HCT116 (cell line): ENCODE data around the gene CTNND2. TPM values are rescaled to one million over a fixed set of nuclear protein-coding genes. Genes with fewer than 3 reads are reported as not detected.

Experiments
- ATAC-seq: fragments of 200-7000 bp; cut with Tn5 transposase; 2 replicates; pipeline ENCODE4 v1.9.1; 2020; ENCODE audit warnings: mild to moderate bottlenecking, moderate library complexity
- BruUV-seq: library from RNA; stranded (reverse); fragments of 400-500 nt; replicated peaks from 2 replicates; lab custom pipeline; 2021; lab: Mats Ljungman, UMichigan
- CTCF ChIA-PET: fragments of 300-600 bp; sonication (Branson Sonifier 250); formaldehyde crosslinking; loops from one replicate; lab custom pipeline; 2021; ENCODE audit warnings: antibody characterized with exemption; lab: Charles Lee
- POLR2A ChIA-PET: fragments of 300-600, 350-600 bp; sonication (Branson Sonifier 250); formaldehyde crosslinking; loops from one replicate; lab custom pipeline; 2021; ENCODE audit warnings: antibody characterized with exemption; lab: Charles Lee
- RAD21 ChIA-PET, 2 experiments: fragments of 300-600 bp; sonication (Branson Sonifier 250); formaldehyde crosslinking; loops; one replicate each; lab custom pipeline; 2023; ENCODE audit warnings: low total read pairs in 2 of 2; ENCODE audit not compliant: uncharacterized antibody in 2 of 2, unreplicated experiment in 2 of 2, low non-redundant PET in 1 of 2; lab: Charles Lee
- DNase-seq: peaks from one replicate; pipeline ENCODE4 v3.0.0-alpha.2; 2010; ENCODE audit warnings: low read depth, low spot score
- H2AFZ ChIP-seq: fragments of 200-600 bp; shearing (Covaris generic), sonication (generic); 2 replicates; pipeline ENCODE4 v1.6.1; 2017; ENCODE audit warnings: low read depth, mixed run types, mixed read lengths, antibody characterized with exemption, low read length; ENCODE audit not compliant: poor library complexity, severe bottlenecking
- H3K27ac ChIP-seq: 2 replicates; pipeline ENCODE4 v1.5.1; 2012; ENCODE audit warnings: low read depth, low read length
- H3K27me3 ChIP-seq: fragments of 200-600 bp; sonication (generic); 2 replicates; pipeline ENCODE4 v1.6.1; 2016; ENCODE audit warnings: mixed run types, low read length, mixed read lengths; ENCODE audit not compliant: insufficient read depth
- H3K36me3 ChIP-seq, 2 experiments: fragments of 200-500 bp in 1 of 2; fragments of 200-600 bp in 1 of 2; sonication (Bioruptor generic) in 1 of 2; sonication (generic) in 1 of 2; 2 replicates each; pipeline versions ENCODE4 v1.5.1 to v1.6.1; 2014 to 2016; ENCODE audit warnings: low read length in 2 of 2, inconsistent platforms in 1 of 2, mixed read lengths in 1 of 2, mixed run types in 1 of 2; ENCODE audit not compliant: insufficient read depth in 2 of 2, control insufficient read depth in 1 of 2
- H3K4me1 ChIP-seq, 2 experiments: fragments of 200-600 bp in 1 of 2; sonication (generic) in 1 of 2; 2 replicates each; pipeline versions ENCODE4 v1.5.1 to v1.6.1; 2012 to 2017; ENCODE audit warnings: low read length in 2 of 2, inconsistent platforms in 1 of 2, mild to moderate bottlenecking in 1 of 2, mixed read lengths in 1 of 2, mixed run types in 1 of 2, moderate library complexity in 1 of 2; ENCODE audit not compliant: insufficient read depth in 2 of 2, control insufficient read depth in 1 of 2
- H3K4me2 ChIP-seq: fragments of 200-600 bp; sonication (generic); 2 replicates; pipeline ENCODE4 v1.6.1; 2017; ENCODE audit warnings: mixed run types, low read length, mixed read lengths
- H3K4me3 ChIP-seq, 2 experiments: fragments of 200-600 bp in 1 of 2; sonication (generic) in 1 of 2; replicated peaks in 1 of 2; 2 replicates each; pipeline ENCODE4 v1.5.1; 2011 to 2016; ENCODE audit warnings: low read length in 2 of 2, control low read depth in 1 of 2, low read depth in 1 of 2, mild to moderate bottlenecking in 1 of 2, mixed read lengths in 1 of 2, mixed run types in 1 of 2
- H3K79me2 ChIP-seq: fragments of 200-600 bp; sonication (generic); 2 replicates; pipeline ENCODE4 v1.6.1; 2017; ENCODE audit warnings: mild to moderate bottlenecking, mixed run types, low read length, moderate library complexity, mixed read lengths; ENCODE audit not compliant: insufficient read depth
- H3K9ac ChIP-seq: fragments of 200-600 bp; sonication (generic); 2 replicates; pipeline ENCODE4 v1.6.1; 2016; ENCODE audit warnings: low read length, mixed read lengths
- H3K9me2 ChIP-seq: fragments of 200-600 bp; sonication (generic), shearing (Covaris generic); 2 replicates; pipeline ENCODE4 v1.6.1; 2017; ENCODE audit warnings: mixed run types, mild to moderate bottlenecking, moderate library complexity; ENCODE audit not compliant: insufficient read depth
- H3K9me3 ChIP-seq, 2 experiments: fragments of 200-500 bp in 1 of 2; fragments of 200-600 bp in 1 of 2; sonication (Bioruptor generic) in 1 of 2; sonication (generic) in 1 of 2; 2 replicates each; pipeline ENCODE4 v1.6.1; 2014 to 2017; ENCODE audit warnings: low read length in 2 of 2, mixed read lengths in 2 of 2, inconsistent platforms in 1 of 2, low read depth in 1 of 2, mild to moderate bottlenecking in 1 of 2, mixed run types in 1 of 2, moderate library complexity in 1 of 2; ENCODE audit not compliant: control insufficient read depth in 1 of 2, insufficient read depth in 1 of 2
- H4K20me1 ChIP-seq: fragments of 200-600 bp; sonication (generic), shearing (Covaris generic); 2 replicates; pipeline ENCODE4 v1.6.1; 2017; ENCODE audit warnings: mixed run types, mild to moderate bottlenecking, moderate library complexity; ENCODE audit not compliant: insufficient read depth
- CTCF ChIP-seq, 3 experiments: fragments of 200-600 bp in 1 of 3; sonication (generic) in 1 of 3; IDR thresholded peaks in 2 of 3; conservative IDR thresholded peaks in 1 of 3; 2 replicates each; pipeline ENCODE4 v1.5.1; 2012 to 2017; ENCODE audit warnings: low read depth in 2 of 3, low read length in 2 of 3, antibody characterized with exemption in 1 of 3, borderline replicate concordance in 1 of 3, control low read depth in 1 of 3, mild to moderate bottlenecking in 1 of 3, mixed read lengths in 1 of 3, mixed run types in 1 of 3, moderate library complexity in 1 of 3; ENCODE audit not compliant: insufficient read depth in 1 of 3
- EGR1 ChIP-seq: IDR thresholded peaks from 2 replicates; pipeline ENCODE4 v1.6.1; 2012; ENCODE audit warnings: low read depth
- ELF1 ChIP-seq: IDR thresholded peaks from 2 replicates; pipeline ENCODE4 v1.6.1; 2012; ENCODE audit warnings: low read depth, borderline replicate concordance
- EZH2 ChIP-seq: fragments of 200-600 bp; sonication (generic); IDR thresholded peaks from 2 replicates; pipeline ENCODE4 v1.6.1; 2017; ENCODE audit warnings: antibody characterized with exemption, mixed run types
- MAX ChIP-seq: IDR thresholded peaks from 2 replicates; pipeline ENCODE4 v1.6.1; 2012
- POLR2AphosphoS5 ChIP-seq: IDR thresholded peaks from 2 replicates; pipeline ENCODE4 v1.6.1; 2011; ENCODE audit warnings: mild to moderate bottlenecking, low read depth, low read length, moderate library complexity
- RAD21 ChIP-seq: IDR thresholded peaks from 2 replicates; pipeline ENCODE4 v1.6.1; 2012; ENCODE audit warnings: low read depth, mild to moderate bottlenecking
- TCF7L2 ChIP-seq: IDR thresholded peaks from 2 replicates; pipeline ENCODE4 v1.7.0; 2011; ENCODE audit warnings: borderline replicate concordance, inconsistent platforms; ENCODE audit not compliant: insufficient read depth, insufficient read length; ENCODE audit errors: extremely low read depth
- YY1 ChIP-seq: IDR thresholded peaks from 2 replicates; pipeline ENCODE4 v1.6.1; 2011; ENCODE audit warnings: low read length, low read depth, moderate library complexity, mild to moderate bottlenecking; ENCODE audit not compliant: insufficient replicate concordance; ENCODE audit errors: extremely low read depth
- intact Hi-C: fragments of 100-400 bp; cut with micrococcal nuclease; formaldehyde crosslinking; loops from 2 replicates; pipeline ENCODE4 v1.10.0; 2022
- total RNA-seq: library from RNA; stranded (reverse); gene quantifications from one replicate; pipeline ENCODE4 v1.2.1, GENCODE V29; 2021; ENCODE audit not compliant: unreplicated experiment

The CTNND2 gene
- total RNA-seq, 1 experiment from 2014 or later = not detected

- Histone ChIP-seq H3K9ac (no peak overlapping the region), H4K20me1 (no peaks in the 10 kb centered on the region), H3K36me3 (no peaks in the 10 kb centered on the region), H3K79me2 (no peaks in the 10 kb centered on the region), H3K4me3 (no peak overlapping the region), H3K27me3 (peaks cover 19% of the 10 kb centered on the region), H3K4me2 (no peak overlapping the region), H3K9me2 (no peaks in the 10 kb centered on the region), H2AFZ (no peak overlapping the region), H3K9me3 (no peaks in the 10 kb centered on the region), H3K27ac (no peak overlapping the region), H3K4me1 (no peaks in the 10 kb centered on the region)
- ChIA-PET POLR2A (no interaction called here), CTCF (no interaction called here), RAD21 (no interaction called here)
- ATAC-seq = no peak
- DNase-seq = no peak
- TF ChIP-seq EGR1 = no peak
- no peak for TF ChIP-seq POLR2AphosphoS5
- no peak for TF ChIP-seq TCF7L2
- TF ChIP-seq RAD21 = 0 out of 2 replicates have a peak, but pooled peaks have one; percentile 17
- peak in 2 of 3 experiments; percentile 34 to 50; a peak in 4 of 6 replicates for TF ChIP-seq CTCF (IDR thresholded peaks at IDR 0.05 in 2 of 3, conservative IDR thresholded peaks at IDR 0.05 in 1 of 3; ENCODE audit: borderline replicate concordance in 1 of 3, insufficient read depth in 1 of 3, low read depth in 2 of 3, low read length in 2 of 3)
- no peak for TF ChIP-seq YY1
- TF ChIP-seq EZH2 = no peak
- no peak for TF ChIP-seq MAX
- no peak for TF ChIP-seq ELF1
- BruUV-seq = no TSS peak
- intact Hi-C loops = no loop called here
These were observed 829.0 kb downstream of the CTNND2 start for GRCh38 chr5:11075035-11075805.
